K562 (cell line): ENCODE data around the gene KRTCAP2. TPM values are rescaled to one million over a fixed set of nuclear protein-coding genes. Genes with fewer than 3 reads are reported as not detected.

Experiments used
- BRF1 ChIP-seq: IDR thresholded peaks from 3 replicates; pipeline ENCODE4 v1.6.1; 2011; ENCODE audit warnings: borderline replicate concordance, mild to moderate bottlenecking; ENCODE audit not compliant: insufficient read length; ENCODE audit errors: extremely low read depth
- CREM ChIP-seq: IDR thresholded peaks from 2 replicates; pipeline ENCODE4 v1.6.1; 2014; ENCODE audit warnings: antibody characterized with exemption, low read depth
- DDX20 ChIP-seq: fragments of 450-650 bp; IDR thresholded peaks from 2 replicates; pipeline ENCODE4 v1.6.1; 2016; ENCODE audit warnings: missing genetic modification characterization, low read depth, mild to moderate bottlenecking, missing compliant biosample characterization, moderate library complexity
- ELF2 ChIP-seq: fragments of 250-450 bp; sonication (Bioruptor Pico); IDR thresholded peaks from 2 replicates; pipeline ENCODE4 v1.5.0; 2021; ENCODE audit warnings: mild to moderate bottlenecking
- FOS ChIP-seq: IDR thresholded peaks from 3 replicates; pipeline ENCODE4 v1.6.1; 2011; ENCODE audit not compliant: insufficient read length; ENCODE audit errors: extremely low read depth
- MEF2D ChIP-seq: conservative IDR thresholded peaks from 2 replicates; pipeline ENCODE4 v1.6.1; 2016; ENCODE audit warnings: low read depth, missing genetic modification characterization, missing compliant biosample characterization
- NBN ChIP-seq: fragments of 450-650 bp; IDR thresholded peaks from 2 replicates; pipeline ENCODE4 v1.6.1; 2016; ENCODE audit warnings: low read depth, mild to moderate bottlenecking
- RAD51 ChIP-seq: fragments of 450-650 bp; IDR thresholded peaks from 2 replicates; pipeline ENCODE4 v1.7.1; 2016; ENCODE audit warnings: low read depth, mild to moderate bottlenecking, borderline replicate concordance
- REST ChIP-seq, 2 experiments: fragments of 450-650 bp; formaldehyde crosslinking in 1 of 2; IDR thresholded peaks; 2 replicates each; pipeline versions ENCODE4 v1.4.0 to v1.6.1; 2014 to 2020; ENCODE audit warnings: mild to moderate bottlenecking in 2 of 2, borderline replicate concordance in 1 of 2, low read depth in 1 of 2
- SIN3A ChIP-seq, 2 experiments: fragments of 150-350 bp in 1 of 2; IDR thresholded peaks; 2 replicates each; pipeline ENCODE4 v1.6.1; 2011 to 2016; ENCODE audit warnings: borderline replicate concordance in 2 of 2, low read depth in 2 of 2, low read length in 2 of 2, mild to moderate bottlenecking in 2 of 2, moderate library complexity in 2 of 2; ENCODE audit not compliant: control insufficient read depth in 1 of 2
- SIN3B ChIP-seq: fragments of 450-650 bp; IDR thresholded peaks from 2 replicates; pipeline ENCODE4 v1.6.1; 2017; ENCODE audit warnings: low read depth, mild to moderate bottlenecking, moderate library complexity
- SIRT6 ChIP-seq: IDR thresholded peaks from one replicate; pipeline ENCODE4 v1.6.1; 2012; ENCODE audit warnings: low read depth, mild to moderate bottlenecking, control low read depth, inconsistent platforms, low read length, moderate library complexity
- SP2 ChIP-seq: IDR thresholded peaks from 2 replicates; pipeline ENCODE4 v1.6.1; 2011; ENCODE audit warnings: mild to moderate bottlenecking, low read depth, low read length, moderate library complexity; ENCODE audit not compliant: poor library complexity, severe bottlenecking; ENCODE audit errors: extremely low read depth
- SUPT5H ChIP-seq: fragments of 450-650 bp; IDR thresholded peaks from 2 replicates; pipeline ENCODE4 v1.6.1; 2016
- TAF15 ChIP-seq: fragments of 200-400 bp; formaldehyde crosslinking; IDR thresholded peaks from 2 replicates; pipeline ENCODE4 v1.6.1; 2017; ENCODE audit warnings: mild to moderate bottlenecking, low read depth, low read length, moderate library complexity
- TEAD1 ChIP-seq, 2 experiments: fragments of 450-650 bp in 1 of 2; sonication (generic) in 1 of 2; formaldehyde crosslinking; IDR thresholded peaks; 2 replicates each; pipeline versions ENCODE4 v1.4.0 to v1.8.0; 2020 to 2022; ENCODE audit warnings: mild to moderate bottlenecking in 2 of 2, missing genetic modification reagents in 1 of 2
- WHSC1 ChIP-seq: IDR thresholded peaks from one replicate; pipeline ENCODE4 v1.6.1; 2012; ENCODE audit warnings: low read length, control low read depth, inconsistent platforms
- ZNF175 ChIP-seq: fragments of 200-800 bp; sonication (Bioruptor generic); IDR thresholded peaks from 2 replicates; pipeline ENCODE4 v1.6.1; 2016; ENCODE audit warnings: low read depth, mild to moderate bottlenecking, missing genetic modification characterization, missing compliant biosample characterization
- ZNF766 ChIP-seq: fragments of 200-800 bp; sonication (Bioruptor generic); conservative IDR thresholded peaks from 2 replicates; pipeline ENCODE4 v1.6.1; 2016; ENCODE audit warnings: missing genetic modification characterization, missing compliant biosample characterization
- polyA plus RNA-seq, 8 experiments: library from polyadenylated mRNA; depleted of rRNA in 4 of 8; stranded (reverse) in 5 of 8; unstranded in 3 of 8; fragments of >200 nt; fragmentation: Nextera tagmentation in 2 of 8; fragmentation: Illumina TruSeq in 1 of 8; extraction: Ambion mirVana in 2 of 8; extraction: Trizol in 1 of 8; gene quantifications; 2 replicates each; pipeline versions ENCODE4 v1.2.1 to v1.2.3, GENCODE V29; 2011 to 2014; ENCODE audit warnings: inconsistent platforms in 1 of 8, missing spikeins in 1 of 8
- total RNA-seq, 7 experiments: library from RNA; depleted of rRNA in 6 of 7; stranded (reverse); fragments of >200 nt in 6 of 7; fragmentation: Illumina TruSeq in 2 of 7; extraction: Trizol in 2 of 7; gene quantifications; 2 replicates each; pipeline versions ENCODE4 v1.2.1 to v1.2.3, GENCODE V29; 2011 to 2021; ENCODE audit warnings: low replicate concordance in 1 of 7

The KRTCAP2 gene
- total and polyA plus RNA-seq, 9 of the 15 experiments (the other 6 are each of a cell fraction or from before 2014, with no cell fraction given), result 126 to 436 (median 244) TPM

DNA sequence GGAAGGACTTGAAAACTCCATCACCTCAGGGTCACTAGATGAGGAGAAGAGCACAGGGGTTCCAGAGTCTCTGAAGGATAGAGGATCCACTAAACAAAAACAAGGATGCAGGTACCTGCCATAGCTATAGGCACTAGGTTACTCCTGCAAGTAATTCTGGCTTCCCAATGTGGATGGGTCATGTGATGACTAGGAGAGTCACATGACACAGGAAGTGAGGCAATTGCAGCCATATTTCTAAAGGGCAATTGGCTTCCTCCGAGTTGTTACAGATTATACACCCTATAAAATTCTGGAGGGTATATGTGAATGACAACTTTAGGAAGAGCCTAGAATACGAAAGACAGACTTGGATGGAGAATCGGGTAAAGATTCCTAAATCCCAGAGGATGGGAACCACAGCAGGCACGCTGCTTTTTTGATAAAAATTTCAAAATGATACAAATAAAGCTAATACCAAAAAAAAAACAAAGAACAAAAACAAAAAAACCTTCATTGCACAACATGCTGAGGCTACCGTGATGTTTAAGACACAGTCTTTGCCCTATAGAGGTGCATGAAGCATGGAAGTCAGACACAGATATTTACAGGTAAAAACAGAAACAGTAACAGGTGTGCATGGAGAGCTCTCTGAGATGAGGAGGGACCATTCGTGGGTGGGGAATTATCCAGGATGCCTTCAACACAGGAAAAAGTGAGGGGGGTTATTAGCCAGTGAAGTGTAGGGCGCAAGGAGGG is 45.9 kb upstream of the KRTCAP2 start (continued):
- 0 out of 2 replicates have a peak, but pooled peaks have one; percentile 64 for TF ChIP-seq ZNF175 (CRISPR knock-in tag)
- 0 out of 2 replicates have a peak, but pooled peaks have one; percentile 30 for TF ChIP-seq MEF2D
- TF ChIP-seq SIN3A (IDR thresholded peaks at IDR 0.05; ENCODE audit: borderline replicate concordance in 2 of 2, control insufficient read depth in 1 of 2, low read depth in 2 of 2, low read length in 2 of 2), result peak; percentile 9 to 85; a peak in 1 of 4 replicates
- TF ChIP-seq BRF1, result no peak
- TF ChIP-seq SIN3B, result 0 out of 2 replicates have a peak, but pooled peaks have one; percentile 25
- peak; percentile 91 for TF ChIP-seq FOS
- peak in 1 of 2 experiments; percentile 55; a peak in 1 of 4 replicates for TF ChIP-seq TEAD1 (CRISPR knock-in tag; IDR thresholded peaks at IDR 0.05)
- no peak for TF ChIP-seq DDX20 (tag)
- TF ChIP-seq RAD51, result peak; percentile 99
- TF ChIP-seq WHSC1, result no peak
- TF ChIP-seq CREM, result 0 out of 2 replicates have a peak, but pooled peaks have one; percentile 18
- no peak for TF ChIP-seq SIRT6
- TF ChIP-seq ZNF766 (CRISPR knock-in tag), result 0 out of 2 replicates have a peak, but pooled peaks have one; percentile 7
- no peak for TF ChIP-seq SUPT5H
- peak; percentile 95 for TF ChIP-seq REST (IDR thresholded peaks at IDR 0.05; ENCODE audit: borderline replicate concordance)
- TF ChIP-seq REST (CRISPR knock-in tag; IDR thresholded peaks at IDR 0.05; ENCODE audit: low read depth), result no peak
- no peak for TF ChIP-seq SP2
- TF ChIP-seq ELF2 (CRISPR knock-in tag), result peak; percentile 84
- no peak for TF ChIP-seq TAF15
- peak; percentile 49; the same call in 1 of the 2 replicates for TF ChIP-seq NBN
